GM12892 (cell line): Measurements from ENCODE around the gene PITPNC1.

Experiments
- POLR2A ChIP-seq: IDR thresholded peaks from 2 replicates; pipeline ENCODE4 v1.6.1; 2011; ENCODE audit warnings: low read depth, low read length, control low read depth
- TAF1 ChIP-seq: IDR thresholded peaks from 2 replicates; pipeline ENCODE4 v1.6.1; 2011; ENCODE audit warnings: low read depth, mild to moderate bottlenecking, control low read depth, low read length, borderline replicate concordance

GRCh38 chr17:67700725-67701119, 323.6 kb downstream of the PITPNC1 start:
- TF ChIP-seq TAF1 (no peak), POLR2A (no peak)
